ENCODE data around the gene EBF3.

The EBF3 gene

GRCh38 chr10:129849853-129850252 is 114.2 kb downstream of the EBF3 start:
- DNase-seq = no peak

- no peak for DNase-seq
Observed at GRCh38 chr10:129849452-129849750, 114.7 kb downstream of the EBF3 start.

GRCh38 chr10:129848696-129849451 is 115.2 kb downstream of the EBF3 start:
- no peak for DNase-seq

- no peak for DNase-seq
Observed at GRCh38 chr10:129847741-129848483, 116.2 kb downstream of the EBF3 start.

- DNase-seq = no peak
Observed at GRCh38 chr10:129846991-129847391, 117.1 kb downstream of the EBF3 start.

- no peak for DNase-seq
Observed at GRCh38 chr10:129845111-129845753, 118.8 kb downstream of the EBF3 start.

- no peak for DNase-seq
Observed at GRCh38 chr10:129844216-129844766, 119.8 kb downstream of the EBF3 start.

GRCh38 chr10:129843702-129844101 is 120.4 kb downstream of the EBF3 start:
- DNase-seq = no peak

GRCh38 chr10:129843131-129843541 is 120.9 kb downstream of the EBF3 start:
- no peak for DNase-seq

- no peak for DNase-seq
Observed at GRCh38 chr10:129842031-129842430, 122.0 kb downstream of the EBF3 start.

- DNase-seq = no peak
Observed at GRCh38 chr10:129841590-129841989, 122.5 kb downstream of the EBF3 start.

- DNase-seq = no peak
Observed at GRCh38 chr10:129841071-129841470, 123.0 kb downstream of the EBF3 start.

GRCh38 chr10:129840196-129840590 is 123.9 kb downstream of the EBF3 start:
- DNase-seq = no peak

- no peak for DNase-seq
Observed at GRCh38 chr10:129839285-129840195, 124.5 kb downstream of the EBF3 start.

GRCh38 chr10:129838794-129839193 is 125.3 kb downstream of the EBF3 start:
- DNase-seq = no peak

GRCh38 chr10:129837909-129838582 is 126.0 kb downstream of the EBF3 start:
- no peak for DNase-seq

GRCh38 chr10:129836253-129836652 is 127.8 kb downstream of the EBF3 start:
- no peak for DNase-seq

GRCh38 chr10:129833994-129834739 is 129.9 kb downstream of the EBF3 start:
- no peak for DNase-seq

GRCh38 chr10:129833468-129833950 is 130.6 kb downstream of the EBF3 start:
- no peak for DNase-seq

- DNase-seq = no peak
Observed at GRCh38 chr10:129832573-129833467, 131.3 kb downstream of the EBF3 start.
